ENCODE results near the gene TECPR2. TPM values are rescaled to one million over a fixed set of nuclear protein-coding genes. Genes with fewer than 3 reads are reported as not detected.

The TECPR2 gene
- total and polyA plus RNA-seq, 2 of the 13 experiments (the other 11 are each of a cell fraction or from before 2014, with no cell fraction given), result 3.5 to 5.7 TPM

- no peak for TF ChIP-seq PRDM10 (CRISPR knock-in tag; IDR thresholded peaks at IDR 0.05; ENCODE audit: low read depth)
- TF ChIP-seq ZNF143 (CRISPR knock-in tag; IDR thresholded peaks at IDR 0.05), result no peak
- no peak for TF ChIP-seq RFXANK (CRISPR knock-in tag; IDR thresholded peaks at IDR 0.05)
- no peak for TF ChIP-seq PHB2 (IDR thresholded peaks at IDR 0.05; ENCODE audit: partially characterized antibody)
- TF ChIP-seq ZZZ3 (CRISPR knock-in tag; IDR thresholded peaks at IDR 0.05; ENCODE audit: borderline replicate concordance), result 0 out of 2 replicates have a peak, but pooled peaks have one; percentile 10
- no peak for TF ChIP-seq ZNF772 (CRISPR knock-in tag; IDR thresholded peaks at IDR 0.05)
- TF ChIP-seq ZNF253 (CRISPR knock-in tag; IDR thresholded peaks at IDR 0.05; ENCODE audit: borderline replicate concordance), result no peak
- TF ChIP-seq, protein P1, sequence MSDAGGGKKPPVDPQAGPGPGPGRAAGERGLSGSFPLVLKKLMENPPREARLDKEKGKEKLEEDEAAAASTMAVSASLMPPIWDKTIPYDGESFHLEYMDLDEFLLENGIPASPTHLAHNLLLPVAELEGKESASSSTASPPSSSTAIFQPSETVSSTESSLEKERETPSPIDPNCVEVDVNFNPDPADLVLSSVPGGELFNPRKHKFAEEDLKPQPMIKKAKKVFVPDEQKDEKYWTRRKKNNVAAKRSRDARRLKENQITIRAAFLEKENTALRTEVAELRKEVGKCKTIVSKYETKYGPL (CRISPR knock-in tag; IDR thresholded peaks at IDR 0.05), result no peak
- no peak for TF ChIP-seq HBP1 (CRISPR knock-in tag; IDR thresholded peaks at IDR 0.05; ENCODE audit: low read depth)
- TF ChIP-seq ZNF280B (CRISPR knock-in tag; IDR thresholded peaks at IDR 0.05; ENCODE audit: borderline replicate concordance), result no peak
- no peak for TF ChIP-seq ZNF431 (CRISPR knock-in tag; IDR thresholded peaks at IDR 0.05; ENCODE audit: borderline replicate concordance, low read depth)
- TF ChIP-seq ZNF589 (CRISPR knock-in tag; conservative IDR thresholded peaks at IDR 0.05), result no peak
- TF ChIP-seq, protein P2, sequence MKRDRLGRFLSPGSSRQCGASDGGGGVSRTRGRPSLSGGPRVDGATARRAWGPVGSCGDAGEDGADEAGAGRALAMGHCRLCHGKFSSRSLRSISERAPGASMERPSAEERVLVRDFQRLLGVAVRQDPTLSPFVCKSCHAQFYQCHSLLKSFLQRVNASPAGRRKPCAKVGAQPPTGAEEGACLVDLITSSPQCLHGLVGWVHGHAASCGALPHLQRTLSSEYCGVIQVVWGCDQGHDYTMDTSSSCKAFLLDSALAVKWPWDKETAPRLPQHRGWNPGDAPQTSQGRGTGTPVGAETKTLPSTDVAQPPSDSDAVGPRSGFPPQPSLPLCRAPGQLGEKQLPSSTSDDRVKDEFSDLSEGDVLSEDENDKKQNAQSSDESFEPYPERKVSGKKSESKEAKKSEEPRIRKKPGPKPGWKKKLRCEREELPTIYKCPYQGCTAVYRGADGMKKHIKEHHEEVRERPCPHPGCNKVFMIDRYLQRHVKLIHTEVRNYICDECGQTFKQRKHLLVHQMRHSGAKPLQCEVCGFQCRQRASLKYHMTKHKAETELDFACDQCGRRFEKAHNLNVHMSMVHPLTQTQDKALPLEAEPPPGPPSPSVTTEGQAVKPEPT (CRISPR knock-in tag; IDR thresholded peaks at IDR 0.05; ENCODE audit: low read depth), result no peak
- TF ChIP-seq MLX (CRISPR knock-in tag; IDR thresholded peaks at IDR 0.05), result no peak; the same call in 1 of the 2 replicates
- TF ChIP-seq ATF1 (CRISPR knock-in tag; IDR thresholded peaks at IDR 0.05), result no peak
- no peak for TF ChIP-seq CENPBD1 (CRISPR knock-in tag; IDR thresholded peaks at IDR 0.05; ENCODE audit: borderline replicate concordance, low read depth)
- TF ChIP-seq RXRB (CRISPR knock-in tag; IDR thresholded peaks at IDR 0.05; ENCODE audit: borderline replicate concordance), result no peak
- no peak for TF ChIP-seq JUN (CRISPR knock-in tag; IDR thresholded peaks at IDR 0.05)
These were observed 177.0 kb downstream of the TECPR2 start (continued) for GRCh38 chr14:102539544-102540314.
